GM12874 (cell line): ENCODE measurements around the gene CD4.

Experiments
- TF ChIP-seq, protein P1 (sequence below): IDR thresholded peaks from 2 replicates; pipeline ENCODE4 v1.5.1; 2011; ENCODE audit warnings: low read depth, mild to moderate bottlenecking, control low read depth, low read length, moderate library complexity; ENCODE audit not compliant: insufficient read depth

The CD4 gene

DNA sequence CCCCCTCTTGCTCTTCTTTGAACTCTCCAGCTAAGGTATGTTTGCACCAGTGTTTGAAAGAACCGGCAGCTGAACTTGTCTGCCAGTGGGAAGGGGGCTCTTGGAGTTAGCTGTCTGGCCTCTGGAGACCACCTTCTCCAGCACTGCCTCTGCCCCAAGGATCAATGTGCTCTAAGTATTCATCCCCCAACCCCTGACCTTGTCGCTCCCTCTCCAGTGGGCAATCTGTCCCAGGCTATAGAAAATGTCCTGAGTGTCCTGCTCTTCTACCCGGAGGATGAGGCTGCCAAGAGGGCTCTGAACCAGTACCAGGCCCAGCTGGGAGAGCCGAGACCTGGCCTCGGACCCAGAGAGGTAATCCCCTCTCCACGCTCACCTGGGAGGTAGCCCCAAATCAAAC is 41.7 kb downstream of the CD4 start:
- TF ChIP-seq, protein P1, sequence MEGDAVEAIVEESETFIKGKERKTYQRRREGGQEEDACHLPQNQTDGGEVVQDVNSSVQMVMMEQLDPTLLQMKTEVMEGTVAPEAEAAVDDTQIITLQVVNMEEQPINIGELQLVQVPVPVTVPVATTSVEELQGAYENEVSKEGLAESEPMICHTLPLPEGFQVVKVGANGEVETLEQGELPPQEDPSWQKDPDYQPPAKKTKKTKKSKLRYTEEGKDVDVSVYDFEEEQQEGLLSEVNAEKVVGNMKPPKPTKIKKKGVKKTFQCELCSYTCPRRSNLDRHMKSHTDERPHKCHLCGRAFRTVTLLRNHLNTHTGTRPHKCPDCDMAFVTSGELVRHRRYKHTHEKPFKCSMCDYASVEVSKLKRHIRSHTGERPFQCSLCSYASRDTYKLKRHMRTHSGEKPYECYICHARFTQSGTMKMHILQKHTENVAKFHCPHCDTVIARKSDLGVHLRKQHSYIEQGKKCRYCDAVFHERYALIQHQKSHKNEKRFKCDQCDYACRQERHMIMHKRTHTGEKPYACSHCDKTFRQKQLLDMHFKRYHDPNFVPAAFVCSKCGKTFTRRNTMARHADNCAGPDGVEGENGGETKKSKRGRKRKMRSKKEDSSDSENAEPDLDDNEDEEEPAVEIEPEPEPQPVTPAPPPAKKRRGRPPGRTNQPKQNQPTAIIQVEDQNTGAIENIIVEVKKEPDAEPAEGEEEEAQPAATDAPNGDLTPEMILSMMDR: no peak

DNA sequence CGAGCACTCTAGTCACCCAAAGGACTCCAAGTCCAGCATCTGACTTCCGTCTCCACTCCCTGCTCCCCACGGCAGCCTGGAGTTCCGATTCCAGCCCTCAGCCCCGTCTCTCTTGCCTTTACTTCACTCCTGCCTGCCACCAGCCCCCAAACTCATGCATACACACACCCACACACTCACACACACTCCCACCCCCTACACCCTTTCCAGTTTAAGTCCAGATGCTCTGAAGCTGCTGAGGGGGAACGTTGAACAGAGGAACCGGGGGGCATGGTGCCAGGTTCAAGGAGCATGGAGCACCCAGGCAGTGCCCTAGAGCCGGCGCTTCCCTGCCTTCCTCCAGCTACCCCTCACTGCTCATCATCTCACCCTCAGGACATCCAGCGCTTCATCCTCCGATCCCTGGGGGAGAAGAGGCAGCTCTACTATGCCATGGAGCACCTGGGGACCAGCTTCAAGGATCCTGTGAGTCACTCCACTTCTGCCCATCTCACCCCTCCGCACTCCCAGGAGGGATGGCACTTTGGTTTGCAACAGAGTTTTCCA is 42.2 kb downstream of the CD4 start:
- TF ChIP-seq, protein P1: no peak

DNA sequence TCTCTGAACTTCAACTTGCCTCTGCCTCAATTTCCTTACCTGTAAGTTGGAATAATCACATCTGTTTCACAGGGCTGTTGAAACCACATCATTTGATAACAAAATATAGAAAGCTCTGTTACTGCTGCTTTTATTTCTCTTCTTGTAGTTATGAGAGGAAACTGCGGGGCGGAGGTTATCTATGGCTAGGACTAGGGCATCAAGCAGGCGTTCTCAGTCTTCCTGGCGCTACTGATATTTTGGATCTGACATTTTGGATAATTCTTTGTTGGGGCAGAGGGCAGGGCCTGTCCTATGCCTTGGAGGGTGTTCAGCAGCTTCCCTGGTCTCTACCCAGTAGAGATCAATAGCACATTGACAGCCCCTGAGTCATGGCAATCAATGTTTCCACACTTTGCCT is 42.8 kb downstream of the CD4 start:
- TF ChIP-seq, protein P1: no peak

DNA sequence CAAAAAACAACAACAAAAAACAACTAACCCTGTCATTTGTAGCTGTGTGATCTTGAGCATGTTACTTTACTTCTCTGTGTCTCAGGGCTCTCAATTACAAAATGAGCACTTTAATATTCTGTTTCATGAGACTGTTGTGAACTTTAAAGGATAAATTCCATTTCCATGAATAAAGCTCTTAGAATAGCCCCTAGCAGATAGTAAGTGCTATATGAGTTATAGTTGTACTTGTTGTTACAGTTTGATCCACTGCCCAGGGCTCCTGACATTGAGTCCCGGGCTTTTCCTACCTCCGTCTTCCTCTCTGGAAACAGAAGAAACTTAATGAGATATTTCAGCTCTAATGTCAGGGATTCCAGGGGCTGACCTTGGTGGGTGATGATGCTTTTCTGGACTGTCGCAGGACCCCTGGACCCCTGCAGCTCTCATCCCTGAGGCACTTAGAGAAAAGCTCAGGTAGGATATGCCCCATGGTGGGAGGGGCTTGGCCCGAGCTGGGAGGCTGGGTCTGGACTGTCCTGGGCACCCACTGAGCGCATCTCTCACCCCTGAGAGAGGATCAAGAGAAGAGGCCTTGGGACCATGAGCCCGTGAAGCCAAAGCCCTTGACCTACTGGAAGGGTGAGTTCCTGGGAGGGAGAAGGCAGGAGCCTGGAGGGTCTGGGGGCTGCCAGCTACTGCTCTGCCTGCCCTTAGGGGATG is 44.0 kb downstream of the CD4 start:
- TF ChIP-seq, protein P1: no peak

DNA sequence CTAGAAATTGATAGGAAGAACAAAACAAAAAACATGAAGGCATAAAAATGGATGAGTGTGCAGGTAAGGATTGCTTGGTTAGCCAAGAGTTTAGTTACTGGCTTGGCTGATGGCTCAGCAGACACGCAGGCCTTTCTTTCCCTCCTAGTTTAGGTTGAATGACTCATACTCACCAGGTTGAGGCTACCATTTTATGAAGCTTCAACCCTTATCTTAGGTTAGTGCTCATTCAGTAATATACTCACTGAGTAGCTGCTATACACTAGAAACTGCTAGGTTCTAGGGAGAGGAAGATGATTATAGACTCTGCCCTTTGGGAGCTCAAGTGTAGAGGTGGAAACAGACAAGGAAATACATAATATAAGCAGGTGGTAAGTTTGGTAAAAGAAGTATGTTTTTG is 44.9 kb downstream of the CD4 start:
- TF ChIP-seq, protein P1: no peak

DNA sequence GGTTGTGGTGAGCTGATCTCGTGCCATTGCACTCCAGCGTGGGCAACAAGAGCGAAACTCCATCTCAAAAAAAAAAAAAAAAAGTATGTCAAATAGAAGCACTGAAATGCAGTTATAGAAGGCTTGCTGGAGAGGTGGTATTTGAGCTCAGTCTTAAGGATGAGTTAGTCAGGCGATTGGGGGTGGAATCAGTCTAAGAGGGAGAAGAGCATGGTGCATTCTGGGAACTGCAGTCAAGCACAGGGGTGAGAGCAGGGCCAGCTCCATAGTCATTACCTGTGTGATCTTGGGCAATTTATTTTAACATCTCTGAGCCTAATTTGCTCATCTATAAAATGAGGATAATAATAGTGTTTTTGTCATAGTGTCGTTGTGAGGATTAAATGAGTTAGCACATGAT is 45.5 kb downstream of the CD4 start:
- TF ChIP-seq, protein P1: no peak

DNA sequence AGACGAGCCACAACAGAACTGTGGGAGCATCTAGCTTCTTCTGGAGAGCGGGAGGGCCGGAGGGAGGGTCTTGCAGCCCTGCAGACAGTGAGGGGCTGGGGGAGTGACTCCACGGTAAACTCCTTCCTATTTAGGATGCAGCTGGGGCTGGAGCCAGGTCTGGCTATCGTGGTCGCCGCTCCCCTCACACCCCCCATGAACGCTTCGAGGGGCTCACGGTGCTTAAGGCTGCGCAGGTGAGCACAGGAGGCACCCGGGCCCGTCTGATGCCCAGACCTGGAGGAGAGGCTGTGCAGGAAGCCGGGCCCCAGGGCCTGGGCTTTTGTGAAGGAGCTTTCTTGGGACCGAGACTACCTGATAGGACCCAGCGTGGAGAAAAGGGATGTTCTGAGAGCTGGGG is 47.5 kb downstream of the CD4 start:
- TF ChIP-seq, protein P1: no peak
